NCI-H2107 (cell line): ENCODE measurements around the gene URI1.

Source experiments
- DNase-seq: peaks from one replicate; lab custom pipeline; 2025; lab: John Stamatoyannopoulos, UW

Gene URI1

GRCh38 chr19:30059741-30060457 lies 117.9 kb downstream of the URI1 start:
- no peak for DNase-seq

- DNase-seq, result no peak
These were observed 118.6 kb downstream of the URI1 start for GRCh38 chr19:30060531-30061222.

GRCh38 chr19:30061223-30062064 lies 119.4 kb downstream of the URI1 start:
- no peak for DNase-seq

GRCh38 chr19:30062065-30062906 lies 120.2 kb downstream of the URI1 start:
- no peak for DNase-seq

GRCh38 chr19:30062907-30063649 lies 121.0 kb downstream of the URI1 start:
- DNase-seq, result no peak

GRCh38 chr19:30063650-30064347 lies 121.8 kb downstream of the URI1 start:
- no peak for DNase-seq

GRCh38 chr19:30064348-30064699 lies 122.3 kb downstream of the URI1 start:
- no peak for DNase-seq

GRCh38 chr19:30064771-30065494 lies 122.9 kb downstream of the URI1 start:
- no peak for DNase-seq

- DNase-seq, result no peak
These were observed 123.9 kb downstream of the URI1 start for GRCh38 chr19:30065680-30066606.
